Gastroesophageal sphincter (tissue), 4 donors: ENCODE measurements around the gene GLI3. TPM values are rescaled to one million over a fixed set of nuclear protein-coding genes. Genes with fewer than 3 reads are reported as not detected.

Experiments
- ATAC-seq: fragments of 150-250 bp; one replicate; pipeline ENCODE4 v1.9.1; 2016; ENCODE audit warnings: mild to moderate bottlenecking, moderate library complexity
- H3K27ac ChIP-seq, 4 donors: fragments of 200-600 bp; sonication (generic) in 3 of 4; 1 replicate in 3 of 4; 2 replicates in 1 of 4; pipeline ENCODE4 v1.5.1; 2016 to 2019
- H3K27me3 ChIP-seq: fragments of 200-600 bp; sonication (generic); one replicate; pipeline ENCODE4 v1.5.1; 2019
- H3K36me3 ChIP-seq, 2 donors: fragments of 200-600 bp; sonication (generic); one replicate each; pipeline ENCODE4 v1.5.1; 2019; ENCODE audit warnings: control low read depth in 1 of 2
- H3K4me1 ChIP-seq, 3 donors: fragments of 200-600 bp; sonication (generic); 1 replicate in 2 of 3; 2 replicates in 1 of 3; pipeline ENCODE4 v1.5.1; 2016 to 2019; ENCODE audit warnings: control low read depth in 2 of 3
- H3K4me3 ChIP-seq, 2 donors: fragments of 200-600 bp; sonication (generic); one replicate each; pipeline ENCODE4 v1.5.1; 2019; ENCODE audit warnings: mild to moderate bottlenecking in 1 of 2, moderate library complexity in 1 of 2
- H3K9me3 ChIP-seq, 3 donors: fragments of 200-600 bp; sonication (generic); one replicate each; pipeline ENCODE4 v1.5.1; 2017 to 2019; ENCODE audit warnings: control low read depth in 2 of 3
- EP300 ChIP-seq: sonication (generic); formaldehyde crosslinking; IDR thresholded peaks from one replicate; pipeline ENCODE4 v1.6.1; 2017; ENCODE audit warnings: antibody characterized with exemption, mild to moderate bottlenecking
- POLR2A ChIP-seq, 2 donors: fragments of 450-650 bp; IDR thresholded peaks; one replicate each; pipeline ENCODE4 v1.6.1; 2017; ENCODE audit warnings: antibody characterized with exemption in 2 of 2, mild to moderate bottlenecking in 2 of 2, moderate library complexity in 1 of 2
- POLR2AphosphoS5 ChIP-seq: sonication (generic); formaldehyde crosslinking; IDR thresholded peaks from one replicate; pipeline ENCODE4 v1.6.1; 2017; ENCODE audit warnings: antibody characterized with exemption
- WGBS, 2 donors: methylation state at CpG; one replicate each; pipeline ENCODE4 v1.1.5; 2018; ENCODE audit warnings: low coverage in 1 of 2; 5-methylcytosine and 5-hydroxymethylcytosine counted together
- total RNA-seq, 4 donors: library from RNA; depleted of rRNA; stranded (reverse); fragments of >200 nt; gene quantifications; one replicate each; pipeline ENCODE4 v1.1.0, GENCODE V29; 2016
- TF ChIP-seq, protein P1 (sequence below), 4 experiments: fragments of 200-600 bp in 2 of 4; fragments of 450-650 bp in 2 of 4; sonication (generic) in 1 of 4; IDR thresholded peaks; one replicate each; pipeline ENCODE4 v1.5.1; 2017 to 2019; ENCODE audit warnings: antibody characterized with exemption in 4 of 4, mild to moderate bottlenecking in 2 of 4, moderate library complexity in 2 of 4

Gene GLI3
- total RNA-seq, 4 donors from 2014 or later, result 7.3 to 18.2 (median 12.6) TPM

DNA sequence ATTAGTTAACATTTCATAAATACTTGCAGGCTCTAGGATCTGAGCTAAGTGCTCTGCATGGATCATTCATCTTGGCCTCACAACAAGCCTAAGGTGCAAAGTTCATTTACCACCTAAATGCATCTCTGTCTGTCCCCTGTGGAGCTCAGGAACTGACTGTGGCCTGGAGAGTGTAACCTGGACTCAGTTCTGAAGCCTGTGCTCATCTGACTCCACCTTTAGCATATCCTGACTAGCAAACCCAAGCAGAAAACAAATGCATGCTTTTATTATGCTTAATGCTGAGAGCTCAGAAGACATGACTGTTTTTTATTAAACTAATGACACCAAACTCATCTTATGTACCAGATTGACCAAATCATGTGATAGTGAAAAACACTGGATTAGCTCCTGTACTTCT, 288.5 kb downstream of the GLI3 start:
- no peak for ATAC-seq
- peaks cover 0 to 2% (median 1%) of the 10 kb centered on the region in 3 donors for H3K4me1 ChIP-seq
- no peaks in the 10 kb centered on the region for H3K36me3 ChIP-seq
- no peak overlapping the region for H3K27ac ChIP-seq
- no peaks in the 10 kb centered on the region for H3K27me3 ChIP-seq
- TF ChIP-seq POLR2A (IDR thresholded peaks at IDR 0.05) (no peak), EP300 (no peak), POLR2AphosphoS5 (peak; percentile 8)
- TF ChIP-seq, protein P1, sequence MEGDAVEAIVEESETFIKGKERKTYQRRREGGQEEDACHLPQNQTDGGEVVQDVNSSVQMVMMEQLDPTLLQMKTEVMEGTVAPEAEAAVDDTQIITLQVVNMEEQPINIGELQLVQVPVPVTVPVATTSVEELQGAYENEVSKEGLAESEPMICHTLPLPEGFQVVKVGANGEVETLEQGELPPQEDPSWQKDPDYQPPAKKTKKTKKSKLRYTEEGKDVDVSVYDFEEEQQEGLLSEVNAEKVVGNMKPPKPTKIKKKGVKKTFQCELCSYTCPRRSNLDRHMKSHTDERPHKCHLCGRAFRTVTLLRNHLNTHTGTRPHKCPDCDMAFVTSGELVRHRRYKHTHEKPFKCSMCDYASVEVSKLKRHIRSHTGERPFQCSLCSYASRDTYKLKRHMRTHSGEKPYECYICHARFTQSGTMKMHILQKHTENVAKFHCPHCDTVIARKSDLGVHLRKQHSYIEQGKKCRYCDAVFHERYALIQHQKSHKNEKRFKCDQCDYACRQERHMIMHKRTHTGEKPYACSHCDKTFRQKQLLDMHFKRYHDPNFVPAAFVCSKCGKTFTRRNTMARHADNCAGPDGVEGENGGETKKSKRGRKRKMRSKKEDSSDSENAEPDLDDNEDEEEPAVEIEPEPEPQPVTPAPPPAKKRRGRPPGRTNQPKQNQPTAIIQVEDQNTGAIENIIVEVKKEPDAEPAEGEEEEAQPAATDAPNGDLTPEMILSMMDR (IDR thresholded peaks at IDR 0.05), result no peak
- no peaks in the 10 kb centered on the region for H3K9me3 ChIP-seq
- no peak overlapping the region for H3K4me3 ChIP-seq

DNA sequence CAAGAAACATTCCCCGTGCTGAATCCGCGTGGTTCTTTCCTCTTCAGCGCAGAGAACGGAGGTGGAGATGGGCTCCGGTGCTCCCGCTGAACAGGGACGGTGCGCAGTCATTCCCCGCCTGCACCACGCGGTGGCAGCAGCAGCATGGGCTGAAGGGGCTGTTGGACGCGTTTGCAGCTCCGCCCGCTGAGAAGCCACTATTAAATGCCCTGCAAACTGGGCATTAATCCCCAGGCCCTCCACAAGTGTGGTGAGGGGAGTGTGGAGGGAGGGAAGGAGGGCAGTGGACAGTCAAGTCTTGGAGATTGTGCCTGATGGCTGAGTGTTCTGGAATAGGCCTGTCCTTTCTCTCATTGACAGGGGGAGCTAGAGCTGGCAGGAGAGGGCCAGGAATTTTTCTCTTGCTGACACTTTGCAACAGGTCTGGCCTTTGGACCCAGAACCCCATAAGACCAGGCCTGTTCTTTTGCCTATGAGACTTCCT, 293.9 kb downstream of the GLI3 start:
- peaks cover 0 to 27% (median 12%) of the 10 kb centered on the region in 3 donors for H3K4me1 ChIP-seq
- peak; percentile 81 for ATAC-seq
- peak overlapping the region in 3 of 4 donors; percentile 53 to 66 (median 62) for H3K27ac ChIP-seq
- peak overlapping the region in 1 of 2 donors; percentile 45 for H3K4me3 ChIP-seq
- TF ChIP-seq, protein P1 (IDR thresholded peaks at IDR 0.05), result peak; percentile 91 to 95 (median 94)
- no peak for TF ChIP-seq EP300
- 0 to 1% methylated on average over 15 to 16 of the region's 16 CpGs for WGBS, 2 donors
- H3K9me3 ChIP-seq, result no peaks in the 10 kb centered on the region
- peaks cover 13% of the 10 kb centered on the region for H3K27me3 ChIP-seq
- no peaks in the 10 kb centered on the region for H3K36me3 ChIP-seq

DNA sequence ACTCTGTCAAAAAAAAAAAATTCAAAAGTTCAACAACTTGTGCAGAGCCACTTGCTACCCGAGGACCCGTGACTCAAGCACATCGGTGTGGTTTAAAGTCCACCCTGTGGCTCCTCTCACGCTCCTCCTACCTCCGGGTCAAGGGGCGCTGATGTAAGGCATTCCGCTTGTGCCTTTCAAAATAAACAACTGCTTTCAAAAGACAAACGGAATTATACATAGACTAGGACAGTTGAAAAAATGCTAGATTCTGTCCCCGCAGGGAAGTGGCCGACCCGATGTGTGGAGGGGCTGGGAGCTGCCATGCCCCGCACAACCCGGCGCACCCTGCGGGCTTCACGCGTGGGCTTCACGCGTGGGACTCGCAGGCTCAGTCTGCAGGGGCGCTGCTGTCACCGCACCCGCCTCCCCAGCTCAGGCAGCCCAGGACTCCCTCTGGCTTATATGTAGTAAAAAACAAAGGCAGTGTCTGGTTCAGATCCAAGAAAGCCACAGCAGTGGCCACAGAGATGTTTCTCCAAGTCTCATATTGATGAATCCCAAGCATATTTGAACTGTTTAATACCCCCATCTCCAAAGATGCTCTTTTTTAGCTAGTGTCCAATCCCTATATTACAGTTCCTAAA, 294.4 kb downstream of the GLI3 start:
- Histone ChIP-seq H3K9me3 (no peaks in the 10 kb centered on the region), H3K4me1 (peaks cover 0 to 27% (median 12%) of the 10 kb centered on the region in 3 donors), H3K4me3 (peak overlapping the region; percentile 17 to 45), H3K36me3 (no peaks in the 10 kb centered on the region), H3K27me3 (peaks cover 13% of the 10 kb centered on the region), H3K27ac (peak overlapping the region in 3 of 4 donors; percentile 53 to 66 (median 62))
- WGBS, 2 donors, result 36% methylated on average over 14 of the region's 23 CpGs; no CpG with 5 or more reads in 1 of the 2 donors
- TF ChIP-seq, protein P1 (IDR thresholded peaks at IDR 0.05), result no peak
- ATAC-seq, result peak; percentile 37

DNA sequence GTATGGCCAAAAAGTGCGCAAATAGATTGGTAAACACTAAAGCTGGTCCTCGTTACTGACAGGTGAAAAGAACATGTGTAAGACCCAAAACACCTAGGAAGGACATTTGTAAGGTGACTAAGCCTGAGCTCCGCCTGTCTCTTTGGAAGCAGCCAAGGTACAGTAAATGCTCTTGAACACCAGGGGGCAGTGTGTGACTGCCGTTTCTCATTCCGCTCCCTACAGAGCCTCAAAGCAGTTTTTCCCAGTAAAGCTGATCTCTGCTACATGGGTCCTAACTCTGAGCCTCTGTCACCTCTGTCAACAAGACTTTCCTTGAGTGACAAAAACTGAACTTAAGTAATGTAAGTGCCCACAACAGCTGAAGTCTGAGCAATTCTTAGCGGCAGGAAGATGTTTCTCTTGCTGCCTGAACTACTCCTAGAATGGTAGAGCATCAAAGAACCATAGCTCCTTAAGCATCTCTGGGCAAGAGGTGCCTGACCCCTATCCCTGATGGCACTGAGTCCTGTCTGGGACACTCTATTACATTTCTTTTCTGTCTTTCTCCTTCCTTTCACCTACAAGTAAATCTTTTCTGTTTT, 296.2 kb downstream of the GLI3 start:
- Histone ChIP-seq H3K9me3 (no peaks in the 10 kb centered on the region), H3K27ac (no peak overlapping the region), H3K4me3 (no peak overlapping the region), H3K4me1 (peaks cover 0 to 27% (median 12%) of the 10 kb centered on the region in 3 donors), H3K36me3 (no peaks in the 10 kb centered on the region), H3K27me3 (peaks cover 13% of the 10 kb centered on the region)
- peak; percentile 76 for ATAC-seq
- no peak for TF ChIP-seq POLR2AphosphoS5
- no peak for TF ChIP-seq EP300
- TF ChIP-seq, protein P1 (IDR thresholded peaks at IDR 0.05), result peak; percentile 83 to 93 (median 85)
- no peak for TF ChIP-seq POLR2A (IDR thresholded peaks at IDR 0.05)
- 0 to 18% methylated on average over 1 to 3 of the region's 6 CpGs for WGBS, 2 donors

DNA sequence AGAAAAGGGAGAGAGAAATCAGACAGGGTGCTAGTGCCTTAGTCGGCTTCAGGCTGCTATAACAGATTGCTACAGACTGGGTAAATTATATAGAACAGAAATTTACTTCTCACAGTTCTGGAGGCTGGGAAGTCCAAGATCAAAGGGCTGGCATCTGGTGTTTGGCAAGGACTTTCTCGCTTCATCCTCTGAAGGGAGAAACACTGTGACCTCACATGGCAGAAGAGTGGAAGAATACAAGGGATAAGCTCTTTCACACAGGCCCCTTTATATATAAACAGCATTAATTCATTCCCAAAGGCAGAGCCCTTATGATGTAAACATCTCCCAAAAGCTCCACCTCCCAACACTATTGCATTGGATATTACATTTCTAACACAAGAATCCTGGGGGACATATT, 298.6 kb downstream of the GLI3 start:
- Histone ChIP-seq H3K27ac (no peak overlapping the region), H3K9me3 (no peaks in the 10 kb centered on the region), H3K4me3 (no peak overlapping the region), H3K4me1 (peaks cover 0 to 24% (median 10%) of the 10 kb centered on the region in 3 donors), H3K36me3 (no peaks in the 10 kb centered on the region), H3K27me3 (peaks cover 13% of the 10 kb centered on the region)
- ATAC-seq, result no peak
- 95% methylated on average over 2 of the region's 2 CpGs; no CpG with 5 or more reads in 1 of the 2 donors for WGBS, 2 donors
- TF ChIP-seq, protein P1 (IDR thresholded peaks at IDR 0.05), result no peak
- no peak for TF ChIP-seq POLR2A (IDR thresholded peaks at IDR 0.05)
- no peak for TF ChIP-seq EP300
- no peak for TF ChIP-seq POLR2AphosphoS5
